ENCODE data around the gene COQ8B.

The COQ8B gene

GRCh38 chr19:40688987-40689338, 27.7 kb downstream of the COQ8B start:
- no peak for TF ChIP-seq CTCF (IDR thresholded peaks at IDR 0.05; ENCODE audit: control insufficient read depth, insufficient read depth, low read depth, low read length, missing control alignments)
- DNase-seq (ENCODE audit: low read depth) = no peak
- peak overlapping the region; percentile 86 for H3K4me3 ChIP-seq (ENCODE audit: control insufficient read depth, low read depth, low read length)

DNA sequence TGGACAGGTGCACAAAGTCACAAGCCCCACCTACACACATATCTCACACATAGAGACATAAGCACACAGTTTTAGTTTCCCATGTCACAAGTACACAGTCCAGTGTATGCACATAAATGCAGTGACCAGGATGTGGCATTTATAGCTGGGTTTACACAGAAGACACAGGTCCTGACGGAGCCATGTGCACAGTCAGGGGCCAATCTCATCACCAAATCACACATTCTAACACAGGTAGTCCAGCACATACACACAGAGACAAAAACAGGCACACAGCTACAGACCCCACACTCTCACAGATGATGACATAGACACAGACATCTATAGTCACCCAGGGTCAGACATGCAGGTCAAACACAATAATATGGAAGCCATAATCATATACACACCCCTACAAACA, 28.4 kb downstream of the COQ8B start:
- no peak overlapping the region for H3K4me3 ChIP-seq (ENCODE audit: control insufficient read depth, low read depth, low read length)
- no peak for DNase-seq (ENCODE audit: low read depth)
- no peak for TF ChIP-seq CTCF (IDR thresholded peaks at IDR 0.05; ENCODE audit: control insufficient read depth, insufficient read depth, low read depth, low read length, missing control alignments)

DNA sequence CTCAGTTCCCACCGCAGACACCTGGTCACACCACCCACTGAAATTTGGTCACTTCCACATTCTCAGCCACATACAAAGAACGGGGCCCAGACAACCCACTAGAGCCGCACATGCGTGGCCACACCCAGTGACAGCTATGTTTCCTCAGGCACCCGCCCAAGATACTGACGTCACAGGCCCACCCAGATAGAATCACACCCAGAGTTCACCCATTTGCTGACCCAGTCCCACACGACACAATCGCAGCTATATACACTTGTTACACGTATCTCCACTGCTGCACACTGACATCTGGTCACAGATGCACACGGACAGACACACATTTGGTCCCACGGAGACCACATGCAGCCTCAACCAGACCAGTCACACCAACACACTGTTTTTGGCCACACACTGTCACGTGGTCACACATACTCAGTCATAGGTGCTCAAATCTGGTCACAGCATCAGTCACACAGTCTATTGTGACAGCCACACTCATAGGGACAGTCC, 29.1 kb downstream of the COQ8B start:
- DNase-seq (ENCODE audit: low read depth) = no peak
- no peak overlapping the region for H3K4me3 ChIP-seq (ENCODE audit: control insufficient read depth, low read depth, low read length)
- no peak for TF ChIP-seq CTCF (IDR thresholded peaks at IDR 0.05; ENCODE audit: control insufficient read depth, insufficient read depth, low read depth, low read length, missing control alignments)

GRCh38 chr19:40686882-40687524, 29.7 kb downstream of the COQ8B start:
- TF ChIP-seq CTCF (IDR thresholded peaks at IDR 0.05; ENCODE audit: control insufficient read depth, insufficient read depth, low read depth, low read length, missing control alignments) = no peak
- no peak overlapping the region for H3K4me3 ChIP-seq (ENCODE audit: control insufficient read depth, low read depth, low read length)
- no peak for DNase-seq (ENCODE audit: low read depth)

DNA sequence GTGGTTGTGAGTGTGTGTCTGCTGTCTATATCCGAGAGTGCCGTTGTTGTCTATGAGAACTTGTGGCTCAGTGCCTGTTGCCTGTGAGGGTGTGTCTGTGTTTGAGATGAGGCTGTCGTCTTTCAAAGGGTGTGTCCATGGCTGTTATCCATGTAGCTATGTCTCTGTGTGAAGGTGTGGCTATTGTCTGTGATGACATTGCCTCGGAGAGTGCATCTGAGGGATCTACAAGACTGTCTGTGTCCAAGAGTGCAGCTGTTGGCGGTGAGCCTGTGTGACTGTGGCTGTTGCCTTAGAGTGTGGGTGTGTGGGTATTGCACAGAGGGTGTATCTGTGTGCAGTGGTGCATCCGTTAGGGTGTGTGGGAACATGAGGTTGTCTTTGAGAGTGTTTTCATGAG, 31.1 kb downstream of the COQ8B start:
- no peak for DNase-seq (ENCODE audit: low read depth)
- TF ChIP-seq CTCF (IDR thresholded peaks at IDR 0.05; ENCODE audit: control insufficient read depth, insufficient read depth, low read depth, low read length, missing control alignments) = no peak
- H3K4me3 ChIP-seq (ENCODE audit: control insufficient read depth, low read depth, low read length) = no peak overlapping the region

- DNase-seq (ENCODE audit: low read depth) = no peak
- no peak overlapping the region for H3K4me3 ChIP-seq (ENCODE audit: control insufficient read depth, low read depth, low read length)
- TF ChIP-seq CTCF (IDR thresholded peaks at IDR 0.05; ENCODE audit: control insufficient read depth, insufficient read depth, low read depth, low read length, missing control alignments) = no peak
Observed at GRCh38 chr19:40685016-40685526, 31.6 kb downstream of the COQ8B start.

Measured in AG09309 (cell line).